Vagina (tissue), 2 donors: ENCODE results near the gene IL7R.

Experiments
- CTCF ChIP-seq, 3 experiments: fragments of 450-650 bp in 2 of 3; fragments of 200-600 bp in 1 of 3; sonication (generic) in 1 of 3; IDR thresholded peaks; one replicate each; pipeline ENCODE4 v1.5.1; 2017 to 2019; ENCODE audit warnings: antibody characterized with exemption in 3 of 3, mild to moderate bottlenecking in 2 of 3, moderate library complexity in 2 of 3
- POLR2A ChIP-seq, 2 donors: fragments of 450-650 bp; IDR thresholded peaks; one replicate each; pipeline ENCODE4 v1.6.1; 2017; ENCODE audit warnings: antibody characterized with exemption in 2 of 2, mild to moderate bottlenecking in 2 of 2, moderate library complexity in 2 of 2
- POLR2AphosphoS5 ChIP-seq, 2 donors: sonication (generic); formaldehyde crosslinking; IDR thresholded peaks; one replicate each; pipeline ENCODE4 v1.9.0; 2017; ENCODE audit warnings: antibody characterized with exemption in 2 of 2, mild to moderate bottlenecking in 2 of 2, low read depth in 1 of 2; ENCODE audit not compliant: insufficient read depth in 1 of 2

GRCh38 chr5:35819668-35820067 lies 37.0 kb upstream of the IL7R start:
- no peak for TF ChIP-seq POLR2AphosphoS5 (IDR thresholded peaks at IDR 0.05; ENCODE audit: insufficient read depth in 1 of 2, low read depth in 1 of 2)
- no peak for TF ChIP-seq CTCF (IDR thresholded peaks at IDR 0.05)
- no peak for TF ChIP-seq POLR2A (IDR thresholded peaks at IDR 0.05)
